ENCODE measurements around the gene WIZ. TPM values are rescaled to one million over a fixed set of nuclear protein-coding genes. Genes with fewer than 3 reads are reported as not detected.
"Not testable (repeated sequence)": the region's sequence is repeated elsewhere in the genome, so short reads cannot be mapped to it uniquely, and the experiment has no call there.

The WIZ gene
- total RNA-seq, 5 donors from 2014 or later (not counting 1 experiment from before 2014, with no cell fraction given): 19.7 to 39.1 (median 34.6) TPM

DNA sequence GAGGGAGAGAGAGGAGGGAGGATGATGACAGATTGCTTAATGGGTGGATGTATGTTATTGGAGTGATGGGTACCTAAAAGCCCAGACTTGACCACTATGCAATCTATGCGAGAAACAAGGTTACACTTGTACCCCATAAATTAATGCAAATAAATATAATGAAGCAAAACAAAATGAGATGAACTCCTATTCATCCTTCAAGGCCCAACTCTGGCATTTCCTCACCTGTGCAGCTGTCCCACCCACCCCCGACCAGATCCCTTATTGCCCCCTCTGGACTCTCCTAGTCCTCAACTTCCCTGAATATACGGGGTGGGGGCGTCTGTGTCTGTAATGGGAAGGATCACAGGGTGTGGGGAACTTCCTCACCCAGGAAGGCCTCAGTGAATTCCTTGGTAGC is 25.4 kb upstream of the WIZ start:
- Mint-ChIP-seq H3K36me3 (no peaks in the 10 kb centered on the region), H3K27ac (peak overlapping the region in 1 of 2 donors; percentile 57), H3K27me3 (no peaks in the 10 kb centered on the region), H3K9me3 (no peaks in the 10 kb centered on the region), H3K4me3 (no peak overlapping the region), H3K4me1 (peaks cover 37 to 46% (median 38%) of the 10 kb centered on the region in 3 donors)
- no peaks in the 10 kb centered on the region for H3K27me3 ChIP-seq (replicated peaks in 1 of 2; ENCODE audit: control insufficient read depth in 2 of 2, extremely low read depth in 1 of 2, insufficient read depth in 2 of 2, low read length in 1 of 2)
- no peaks in the 10 kb centered on the region for H3K36me3 ChIP-seq (ENCODE audit: control insufficient read depth in 2 of 2, extremely low read depth in 1 of 2, insufficient read depth in 1 of 2, low read length in 1 of 2)
- DNase-seq (no peak), ATAC-seq (replicated peaks in 1 of 4) (no peak)
- ChIA-PET CTCF (no interaction called here), POLR2A (no interaction called here)
- peaks cover 17 to 32% of the 10 kb centered on the region in 2 experiments for H3K4me1 ChIP-seq (ENCODE audit: control insufficient read depth in 1 of 2, extremely low read depth in 1 of 2, insufficient read depth in 2 of 2, low read length in 2 of 2)
- H3K9me3 ChIP-seq: no peaks in the 10 kb centered on the region
- H3K27ac ChIP-seq (ENCODE audit: low read length): no peak overlapping the region
- H3K4me3 ChIP-seq (ENCODE audit: control insufficient read depth in 1 of 2, extremely low read depth in 1 of 2, low read length in 1 of 2): no peak overlapping the region
- no CpG with 5 or more reads among the region's 4 CpGs for WGBS (ENCODE audit: insufficient coverage)

DNA sequence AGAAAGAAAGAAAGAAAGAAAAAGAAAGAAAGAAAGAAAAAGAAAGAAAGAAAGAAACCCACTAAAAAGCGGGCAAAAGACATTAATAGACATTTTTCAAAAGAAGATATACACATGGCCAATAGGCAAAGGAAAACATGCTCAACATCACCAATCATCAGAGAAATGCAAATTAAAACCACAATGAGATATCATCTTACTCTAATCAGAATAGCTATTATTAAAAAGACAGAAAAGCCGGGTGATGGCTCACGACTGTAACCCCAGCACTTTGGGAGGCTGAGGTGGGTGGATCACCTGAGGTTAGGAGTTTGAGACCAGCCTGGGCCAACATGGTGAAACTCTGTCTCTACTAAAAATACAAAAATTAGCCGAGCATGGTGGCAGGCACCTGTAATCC is 24.1 kb upstream of the WIZ start:
- H3K9me3 Mint-ChIP-seq; H3K27ac ChIP-seq (ENCODE audit: low read length); H3K27me3 Mint-ChIP-seq; H3K36me3 Mint-ChIP-seq; DNase-seq; POLR2A ChIA-PET; H3K4me3 Mint-ChIP-seq; H3K4me3 ChIP-seq (ENCODE audit: control insufficient read depth in 1 of 2, extremely low read depth in 1 of 2, low read length in 1 of 2); H3K27me3 ChIP-seq (replicated peaks in 1 of 2; ENCODE audit: control insufficient read depth in 2 of 2, extremely low read depth in 1 of 2, insufficient read depth in 2 of 2, low read length in 1 of 2); H3K36me3 ChIP-seq (ENCODE audit: control insufficient read depth in 2 of 2, extremely low read depth in 1 of 2, insufficient read depth in 1 of 2, low read length in 1 of 2); H3K9me3 ChIP-seq; ATAC-seq (replicated peaks in 1 of 4): not testable (repeated sequence)
- CTCF ChIA-PET: interaction anchor here in 1 of 2 donors (0.7 kb wide), 1 partner anchor 11 kb away, joined by 3 read pairs; no protein-coding TSS in a partner anchor
- Mint-ChIP-seq H3K4me1 (peaks cover 36 to 45% (median 37%) of the 10 kb centered on the region in 3 donors), H3K27ac (peak overlapping the region; percentile 35 to 48)
- WGBS (ENCODE audit: insufficient coverage): 100% methylated on average over 1 of the region's 4 CpGs
- peaks cover 9 to 32% of the 10 kb centered on the region in 2 experiments for H3K4me1 ChIP-seq (ENCODE audit: control insufficient read depth in 1 of 2, extremely low read depth in 1 of 2, insufficient read depth in 2 of 2, low read length in 2 of 2)

GRCh38 chr19:15471639-15472101 is 21.9 kb upstream of the WIZ start:
- Histone ChIP-seq H3K4me3 (ENCODE audit: control insufficient read depth in 1 of 2, extremely low read depth in 1 of 2, low read length in 1 of 2) (no peak overlapping the region), H3K36me3 (ENCODE audit: control insufficient read depth in 2 of 2, extremely low read depth in 1 of 2, insufficient read depth in 1 of 2, low read length in 1 of 2) (no peaks in the 10 kb centered on the region), H3K9me3 (no peaks in the 10 kb centered on the region), H3K27me3 (replicated peaks in 1 of 2; ENCODE audit: control insufficient read depth in 2 of 2, extremely low read depth in 1 of 2, insufficient read depth in 2 of 2, low read length in 1 of 2) (no peaks in the 10 kb centered on the region), H3K27ac (ENCODE audit: low read length) (no peak overlapping the region), H3K4me1 (ENCODE audit: control insufficient read depth in 1 of 2, extremely low read depth in 1 of 2, insufficient read depth in 2 of 2, low read length in 2 of 2) (peaks cover 12 to 42% of the 10 kb centered on the region in 2 experiments)
- DNase-seq: no peak
- Mint-ChIP-seq H3K9me3 (no peaks in the 10 kb centered on the region), H3K4me3 (peak overlapping the region in 2 of 3 donors; percentile 28 to 89), H3K36me3 (no peaks in the 10 kb centered on the region), H3K4me1 (peaks cover 45 to 53% (median 50%) of the 10 kb centered on the region in 3 donors), H3K27ac (no peak overlapping the region), H3K27me3 (peaks cover 0 to 3% of the 10 kb centered on the region in 2 donors)
- no peak for ATAC-seq (replicated peaks in 1 of 4)
- ChIA-PET POLR2A (no interaction called here), CTCF (no interaction called here)
- WGBS (ENCODE audit: insufficient coverage): 82% methylated on average over 20 of the region's 31 CpGs

DNA sequence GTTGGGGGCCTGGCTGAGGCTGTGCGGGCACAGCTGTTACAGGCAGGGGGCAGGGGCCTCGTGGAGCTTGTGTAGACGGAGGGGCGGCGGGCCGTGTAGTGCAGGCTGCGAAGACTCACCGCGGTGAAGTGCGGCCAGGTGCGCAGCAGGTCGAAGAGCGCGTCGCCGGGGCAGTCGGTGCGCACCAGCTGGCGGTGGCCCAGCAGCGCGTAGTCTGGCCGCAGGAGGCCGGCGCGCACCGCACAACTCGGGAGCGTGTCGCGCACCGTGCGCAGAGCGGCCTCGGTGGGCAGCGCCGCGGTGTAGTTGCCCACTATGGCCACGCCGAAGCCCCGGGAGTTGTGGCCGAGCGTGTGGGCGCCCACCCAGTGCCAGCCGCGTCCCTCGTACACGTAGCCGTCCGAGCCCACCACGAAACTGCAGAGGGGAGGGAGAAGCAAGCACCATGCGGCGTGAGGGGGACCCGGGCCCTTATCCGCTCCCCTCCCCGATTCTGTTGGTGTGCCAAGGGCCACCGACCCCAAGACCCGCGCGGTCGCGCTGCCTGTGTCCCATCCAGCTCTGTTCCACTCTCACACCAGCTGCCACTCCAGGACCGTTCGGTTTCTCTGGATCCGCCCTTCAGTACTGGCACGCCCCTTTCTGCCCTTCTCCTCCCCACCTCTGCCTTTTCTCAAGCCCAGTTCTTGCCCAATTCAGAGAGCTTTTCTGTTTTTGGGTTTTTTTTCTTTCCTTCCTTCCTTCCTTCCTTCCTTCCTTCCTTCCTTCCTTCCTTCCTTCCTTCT is 19.9 kb upstream of the WIZ start:
- Mint-ChIP-seq H3K4me1 (peaks cover 53 to 59% (median 53%) of the 10 kb centered on the region in 3 donors), H3K4me3 (peak overlapping the region; percentile 84 to 89 (median 86)), H3K27me3 (peaks cover 0 to 3% of the 10 kb centered on the region in 2 donors), H3K9me3 (no peaks in the 10 kb centered on the region), H3K36me3 (no peaks in the 10 kb centered on the region), H3K27ac (peak overlapping the region; percentile 87 to 90)
- peak in 8 of 35 experiments; percentile 9 to 47 (median 34) for DNase-seq
- peak; percentile 55 to 71 (median 57) for ATAC-seq (replicated peaks in 1 of 4)
- Histone ChIP-seq H3K27me3 (replicated peaks in 1 of 2; ENCODE audit: control insufficient read depth in 2 of 2, extremely low read depth in 1 of 2, insufficient read depth in 2 of 2, low read length in 1 of 2) (no peaks in the 10 kb centered on the region), H3K36me3 (ENCODE audit: control insufficient read depth in 2 of 2, extremely low read depth in 1 of 2, insufficient read depth in 1 of 2, low read length in 1 of 2) (no peaks in the 10 kb centered on the region), H3K9me3 (no peaks in the 10 kb centered on the region), H3K4me1 (ENCODE audit: control insufficient read depth in 1 of 2, extremely low read depth in 1 of 2, insufficient read depth in 2 of 2, low read length in 2 of 2) (peaks cover 21 to 56% of the 10 kb centered on the region in 2 experiments), H3K27ac (ENCODE audit: low read length) (no peak overlapping the region), H3K4me3 (ENCODE audit: control insufficient read depth in 1 of 2, extremely low read depth in 1 of 2, low read length in 1 of 2) (peak overlapping the region; percentile 63 to 83)
- ChIA-PET POLR2A (no interaction called here), CTCF (no interaction called here)
- 13% methylated on average over 59 of the region's 65 CpGs for WGBS (ENCODE audit: insufficient coverage)

- Mint-ChIP-seq H3K27ac (peak overlapping the region; percentile 87 to 90), H3K27me3 (peaks cover 0 to 3% of the 10 kb centered on the region in 2 donors), H3K4me3 (peak overlapping the region; percentile 84 to 89 (median 86)), H3K4me1 (peaks cover 55 to 63% (median 57%) of the 10 kb centered on the region in 3 donors), H3K9me3 (no peaks in the 10 kb centered on the region), H3K36me3 (peaks cover under 1% of the 10 kb centered on the region)
- Histone ChIP-seq H3K4me1 (ENCODE audit: control insufficient read depth in 1 of 2, extremely low read depth in 1 of 2, insufficient read depth in 2 of 2, low read length in 2 of 2) (peaks cover 21 to 60% of the 10 kb centered on the region in 2 experiments), H3K4me3 (ENCODE audit: control insufficient read depth in 1 of 2, extremely low read depth in 1 of 2, low read length in 1 of 2) (peak overlapping the region in 1 of 2 donors; percentile 63), H3K9me3 (no peaks in the 10 kb centered on the region), H3K36me3 (ENCODE audit: control insufficient read depth in 2 of 2, extremely low read depth in 1 of 2, insufficient read depth in 1 of 2, low read length in 1 of 2) (no peaks in the 10 kb centered on the region), H3K27me3 (replicated peaks in 1 of 2; ENCODE audit: control insufficient read depth in 2 of 2, extremely low read depth in 1 of 2, insufficient read depth in 2 of 2, low read length in 1 of 2) (no peaks in the 10 kb centered on the region), H3K27ac (ENCODE audit: low read length) (no peak overlapping the region)
- POLR2A ChIA-PET: interaction anchor here in 1 of 2 donors (0.6 kb wide), 1 partner anchor 90 kb away, joined by 3 read pairs; no protein-coding TSS in a partner anchor
- WGBS (ENCODE audit: insufficient coverage): 68% methylated on average over 12 of the region's 12 CpGs
- ATAC-seq (replicated peaks in 1 of 4) (no peak), DNase-seq (no peak)
- CTCF ChIA-PET: no interaction called here
These were observed 19.1 kb upstream of the WIZ start for GRCh38 chr19:15468675-15469512.

- no peaks in the 10 kb centered on the region for H3K27me3 ChIP-seq (replicated peaks in 1 of 2; ENCODE audit: control insufficient read depth in 2 of 2, extremely low read depth in 1 of 2, insufficient read depth in 2 of 2, low read length in 1 of 2)
- H3K9me3 Mint-ChIP-seq: no peaks in the 10 kb centered on the region
- H3K27ac Mint-ChIP-seq: peak overlapping the region; percentile 87 to 90
- H3K36me3 ChIP-seq (ENCODE audit: control insufficient read depth in 2 of 2, extremely low read depth in 1 of 2, insufficient read depth in 1 of 2, low read length in 1 of 2): no peaks in the 10 kb centered on the region
- WGBS (ENCODE audit: insufficient coverage): 0% methylated on average over 1 of the region's 6 CpGs
- no peaks in the 10 kb centered on the region for H3K9me3 ChIP-seq
- H3K27ac ChIP-seq (ENCODE audit: low read length): peak overlapping the region; percentile 76
- CTCF ChIA-PET: interaction anchor here (0.8 to 1.4 kb wide), 4 partner anchors 12 to 745 kb away, joined by 3 to 5 read pairs (median 4); partner anchors contain the start of gene AKAP8L (in 1 of the 2)
- POLR2A ChIA-PET: interaction anchor here in 1 of 2 donors (0.6 kb wide), 2 partner anchors 83 to 1591 kb away, joined by 9 to 13 read pairs; no protein-coding TSS in a partner anchor
- no peak for ATAC-seq (replicated peaks in 1 of 4)
- H3K27me3 Mint-ChIP-seq: peaks cover 0 to 3% of the 10 kb centered on the region in 2 donors
- peaks cover 21 to 67% of the 10 kb centered on the region in 2 experiments for H3K4me1 ChIP-seq (ENCODE audit: control insufficient read depth in 1 of 2, extremely low read depth in 1 of 2, insufficient read depth in 2 of 2, low read length in 2 of 2)
- DNase-seq: no peak
- peaks cover 57 to 64% (median 57%) of the 10 kb centered on the region in 3 donors for H3K4me1 Mint-ChIP-seq
- H3K4me3 Mint-ChIP-seq: peak overlapping the region; percentile 41 to 89 (median 49)
- H3K36me3 Mint-ChIP-seq: peaks cover 7% of the 10 kb centered on the region
- no peak overlapping the region for H3K4me3 ChIP-seq (ENCODE audit: control insufficient read depth in 1 of 2, extremely low read depth in 1 of 2, low read length in 1 of 2)
These were observed 18.0 kb upstream of the WIZ start for GRCh38 chr19:15467734-15468214.

All from T-cell (primary cell).